Measurements from ENCODE around the gene FBXO24. TPM values are rescaled to one million over a fixed set of nuclear protein-coding genes. Genes with fewer than 3 reads are reported as not detected.

FBXO24 gene
- total and polyA plus RNA-seq, 9 of the 15 experiments (the other 6 are each of a cell fraction or from before 2014, with no cell fraction given) = 0.17 to 0.95 (median 0.50) TPM

DNA sequence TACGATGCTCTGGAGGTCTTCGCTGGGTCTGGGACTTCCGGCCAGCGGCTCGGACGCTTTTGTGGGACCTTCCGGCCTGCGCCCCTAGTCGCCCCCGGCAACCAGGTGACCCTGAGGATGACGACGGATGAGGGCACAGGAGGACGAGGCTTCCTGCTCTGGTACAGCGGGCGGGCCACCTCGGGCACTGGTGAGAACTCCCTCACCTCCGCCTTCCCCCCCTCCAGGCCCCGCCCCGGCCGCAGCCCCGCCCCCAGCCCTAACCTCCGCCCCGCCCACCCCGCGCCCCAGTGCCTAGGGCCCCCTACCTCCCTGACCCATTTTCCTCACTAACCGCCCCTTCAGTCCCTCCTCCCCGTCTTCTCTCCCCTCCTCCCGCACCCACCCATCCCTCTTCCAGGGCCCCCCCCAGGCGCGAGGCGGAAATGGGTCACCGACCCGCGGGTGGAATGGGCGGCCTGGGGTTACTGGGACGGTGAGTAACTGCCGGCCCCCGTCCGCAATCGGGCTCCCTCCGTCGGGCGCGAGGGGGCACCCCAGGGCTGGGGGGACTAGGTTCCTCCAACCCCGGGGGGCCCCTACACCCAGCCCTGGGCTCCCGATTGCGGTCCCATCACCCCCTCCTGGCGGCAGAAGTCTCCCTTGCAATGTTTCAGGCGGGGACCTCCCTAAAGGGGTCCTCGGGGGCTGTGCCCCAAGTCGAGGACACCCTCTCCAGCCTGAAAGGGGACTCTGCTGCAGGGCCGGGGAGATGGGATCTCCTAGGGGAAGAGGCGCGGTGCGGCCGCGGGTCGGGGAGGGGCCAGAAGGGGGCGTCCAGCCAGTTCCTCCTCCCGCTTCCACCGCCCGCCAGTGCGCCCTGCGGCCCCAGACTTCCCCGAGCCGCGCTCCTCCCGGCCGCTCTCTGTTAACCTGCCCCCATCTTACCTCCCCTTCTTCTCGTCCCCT, 18.2 kb downstream of the FBXO24 start (continued):
- TF ChIP-seq NCOA2 (IDR thresholded peaks at IDR 0.05; ENCODE audit: partially characterized antibody in 2 of 2) (no peak), SIRT6 (IDR thresholded peaks at IDR 0.05; ENCODE audit: low read depth, low read length) (no peak), TCFL5 (CRISPR knock-in tag; conservative IDR thresholded peaks at IDR 0.05) (no peak), DIDO1 (tag; IDR thresholded peaks at IDR 0.05; ENCODE audit: low read depth) (no peak), TAF1 (IDR thresholded peaks at IDR 0.05; ENCODE audit: control insufficient read depth, extremely low read depth, insufficient read depth, low read length, severe bottlenecking) (no peak), FOXK2 (conservative IDR thresholded peaks at IDR 0.05 in 1 of 2, IDR thresholded peaks at IDR 0.05 in 1 of 2; ENCODE audit: low read depth in 2 of 2) (no peak), ZNF57 (CRISPR knock-in tag; IDR thresholded peaks at IDR 0.05) (no peak), HNRNPUL1 (IDR thresholded peaks at IDR 0.05; ENCODE audit: low read length) (no peak), ZNF780A (CRISPR knock-in tag; IDR thresholded peaks at IDR 0.05) (no peak), BDP1 (IDR thresholded peaks at IDR 0.05; ENCODE audit: insufficient read depth, insufficient read length) (no peak), MED1 (CRISPR knock-in tag; IDR thresholded peaks at IDR 0.05; ENCODE audit: borderline replicate concordance) (no peak), POLR2A (conservative IDR thresholded peaks at IDR 0.05) (peak; percentile 40), RBM39 (optimal IDR thresholded peaks at IDR 0.05; ENCODE audit: low read depth, low read length) (no peak), SRSF3 (IDR thresholded peaks at IDR 0.05; ENCODE audit: insufficient read depth, low read length) (no peak), RBM17 (IDR thresholded peaks at IDR 0.05; ENCODE audit: borderline replicate concordance, low read depth, low read length) (no peak), ZNF41 (CRISPR knock-in tag; conservative IDR thresholded peaks at IDR 0.05) (no peak), ZNF707 (CRISPR knock-in tag; conservative IDR thresholded peaks at IDR 0.05) (no peak), HSF4 (CRISPR knock-in tag; IDR thresholded peaks at IDR 0.05; ENCODE audit: borderline replicate concordance) (no peak), MEIS2 (IDR thresholded peaks at IDR 0.05; ENCODE audit: partially characterized antibody) (no peak), NR2F6 (CRISPR knock-in tag; IDR thresholded peaks at IDR 0.05) (no peak)
- TF ChIP-seq, protein P1, sequence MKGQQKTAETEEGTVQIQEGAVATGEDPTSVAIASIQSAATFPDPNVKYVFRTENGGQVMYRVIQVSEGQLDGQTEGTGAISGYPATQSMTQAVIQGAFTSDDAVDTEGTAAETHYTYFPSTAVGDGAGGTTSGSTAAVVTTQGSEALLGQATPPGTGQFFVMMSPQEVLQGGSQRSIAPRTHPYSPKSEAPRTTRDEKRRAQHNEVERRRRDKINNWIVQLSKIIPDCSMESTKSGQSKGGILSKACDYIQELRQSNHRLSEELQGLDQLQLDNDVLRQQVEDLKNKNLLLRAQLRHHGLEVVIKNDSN (CRISPR knock-in tag; IDR thresholded peaks at IDR 0.05) = no peak
- TF ChIP-seq, protein P2, sequence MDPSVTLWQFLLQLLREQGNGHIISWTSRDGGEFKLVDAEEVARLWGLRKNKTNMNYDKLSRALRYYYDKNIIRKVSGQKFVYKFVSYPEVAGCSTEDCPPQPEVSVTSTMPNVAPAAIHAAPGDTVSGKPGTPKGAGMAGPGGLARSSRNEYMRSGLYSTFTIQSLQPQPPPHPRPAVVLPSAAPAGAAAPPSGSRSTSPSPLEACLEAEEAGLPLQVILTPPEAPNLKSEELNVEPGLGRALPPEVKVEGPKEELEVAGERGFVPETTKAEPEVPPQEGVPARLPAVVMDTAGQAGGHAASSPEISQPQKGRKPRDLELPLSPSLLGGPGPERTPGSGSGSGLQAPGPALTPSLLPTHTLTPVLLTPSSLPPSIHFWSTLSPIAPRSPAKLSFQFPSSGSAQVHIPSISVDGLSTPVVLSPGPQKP (CRISPR knock-in tag; IDR thresholded peaks at IDR 0.05) = no peak
- TF ChIP-seq, protein P3, sequence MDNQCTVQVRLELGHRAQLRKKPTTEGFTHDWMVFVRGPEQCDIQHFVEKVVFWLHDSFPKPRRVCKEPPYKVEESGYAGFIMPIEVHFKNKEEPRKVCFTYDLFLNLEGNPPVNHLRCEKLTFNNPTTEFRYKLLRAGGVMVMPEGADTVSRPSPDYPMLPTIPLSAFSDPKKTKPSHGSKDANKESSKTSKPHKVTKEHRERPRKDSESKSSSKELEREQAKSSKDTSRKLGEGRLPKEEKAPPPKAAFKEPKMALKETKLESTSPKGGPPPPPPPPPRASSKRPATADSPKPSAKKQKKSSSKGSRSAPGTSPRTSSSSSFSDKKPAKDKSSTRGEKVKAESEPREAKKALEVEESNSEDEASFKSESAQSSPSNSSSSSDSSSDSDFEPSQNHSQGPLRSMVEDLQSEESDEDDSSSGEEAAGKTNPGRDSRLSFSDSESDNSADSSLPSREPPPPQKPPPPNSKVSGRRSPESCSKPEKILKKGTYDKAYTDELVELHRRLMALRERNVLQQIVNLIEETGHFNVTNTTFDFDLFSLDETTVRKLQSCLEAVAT (IDR thresholded peaks at IDR 0.05) = 0 out of 4 replicates have a peak, but pooled peaks of 1 of the 2 experiments have one; percentile 35
- TF ChIP-seq, protein P4, sequence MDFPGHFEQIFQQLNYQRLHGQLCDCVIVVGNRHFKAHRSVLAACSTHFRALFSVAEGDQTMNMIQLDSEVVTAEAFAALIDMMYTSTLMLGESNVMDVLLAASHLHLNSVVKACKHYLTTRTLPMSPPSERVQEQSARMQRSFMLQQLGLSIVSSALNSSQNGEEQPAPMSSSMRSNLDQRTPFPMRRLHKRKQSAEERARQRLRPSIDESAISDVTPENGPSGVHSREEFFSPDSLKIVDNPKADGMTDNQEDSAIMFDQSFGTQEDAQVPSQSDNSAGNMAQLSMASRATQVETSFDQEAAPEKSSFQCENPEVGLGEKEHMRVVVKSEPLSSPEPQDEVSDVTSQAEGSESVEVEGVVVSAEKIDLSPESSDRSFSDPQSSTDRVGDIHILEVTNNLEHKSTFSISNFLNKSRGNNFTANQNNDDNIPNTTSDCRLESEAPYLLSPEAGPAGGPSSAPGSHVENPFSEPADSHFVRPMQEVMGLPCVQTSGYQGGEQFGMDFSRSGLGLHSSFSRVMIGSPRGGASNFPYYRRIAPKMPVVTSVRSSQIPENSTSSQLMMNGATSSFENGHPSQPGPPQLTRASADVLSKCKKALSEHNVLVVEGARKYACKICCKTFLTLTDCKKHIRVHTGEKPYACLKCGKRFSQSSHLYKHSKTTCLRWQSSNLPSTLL (IDR thresholded peaks at IDR 0.05) = no peak
